WTC11 (cell line): ENCODE results near the gene EP300.
"Not testable (repeated sequence)": the region's sequence is repeated elsewhere in the genome, so short reads cannot be mapped to it uniquely, and the experiment has no call there.

Experiments
- AFF4 ChIP-seq: sonication (generic); formaldehyde crosslinking; IDR thresholded peaks from 2 replicates; pipeline ENCODE4 v1.8.1; 2023; ENCODE audit warnings: mild to moderate bottlenecking, missing genetic modification reagents, borderline replicate concordance
- CTCF ChIP-seq: fragments of 200-600 bp; IDR thresholded peaks from 2 replicates; pipeline ENCODE4 v1.8.0; 2022; ENCODE audit warnings: antibody characterized with exemption
- E2F4 ChIP-seq: sonication (generic); formaldehyde crosslinking; IDR thresholded peaks from 2 replicates; pipeline ENCODE4 v1.8.1; 2022; ENCODE audit warnings: low read depth, mild to moderate bottlenecking, moderate library complexity, missing genetic modification reagents, borderline replicate concordance
- FOXK1 ChIP-seq: sonication (generic); formaldehyde crosslinking; IDR thresholded peaks from 2 replicates; pipeline ENCODE4 v1.8.0; 2022; ENCODE audit warnings: mild to moderate bottlenecking, moderate library complexity, missing genetic modification reagents
- GRHL2 ChIP-seq: fragments of 250-450 bp; sonication (Bioruptor Pico); IDR thresholded peaks from 2 replicates; pipeline ENCODE4 v1.8.0; 2022; ENCODE audit warnings: mild to moderate bottlenecking, moderate library complexity; ENCODE audit not compliant: insufficient replicate concordance, severe bottlenecking
- NR2C2 ChIP-seq: sonication (generic); formaldehyde crosslinking; IDR thresholded peaks from 2 replicates; pipeline ENCODE4 v1.8.0; 2022; ENCODE audit warnings: mild to moderate bottlenecking, missing genetic modification reagents
- NR3C1 ChIP-seq: sonication (generic); formaldehyde crosslinking; conservative IDR thresholded peaks from 2 replicates; pipeline ENCODE4 v1.8.1; 2023; ENCODE audit warnings: low read depth, mild to moderate bottlenecking, missing genetic modification reagents
- OVOL2 ChIP-seq: fragments of 250-450 bp; sonication (Bioruptor Pico); IDR thresholded peaks from 2 replicates; pipeline ENCODE4 v1.9.0; 2021; ENCODE audit warnings: mild to moderate bottlenecking, borderline replicate concordance
- SP1 ChIP-seq: sonication (generic); formaldehyde crosslinking; conservative IDR thresholded peaks from 2 replicates; pipeline ENCODE4 v1.8.1; 2022; ENCODE audit warnings: missing genetic modification reagents
- TF ChIP-seq, protein P1 (sequence below): sonication (generic); formaldehyde crosslinking; IDR thresholded peaks from 2 replicates; pipeline ENCODE4 v1.8.1; 2022; ENCODE audit warnings: missing genetic modification reagents, borderline replicate concordance
- TF ChIP-seq, protein P2 (sequence below): sonication (generic); formaldehyde crosslinking; IDR thresholded peaks from 2 replicates; pipeline ENCODE4 v1.8.0; 2022; ENCODE audit warnings: mild to moderate bottlenecking, missing genetic modification reagents
- TF ChIP-seq, protein P3 (sequence below): fragments of 250-450 bp; sonication (Bioruptor Pico); IDR thresholded peaks from 2 replicates; pipeline ENCODE4 v1.9.0; 2021; ENCODE audit warnings: mild to moderate bottlenecking
- TF ChIP-seq, protein P4 (sequence below): sonication (generic); formaldehyde crosslinking; IDR thresholded peaks from 2 replicates; pipeline ENCODE4 v1.8.0; 2023; ENCODE audit warnings: missing genetic modification reagents, mild to moderate bottlenecking, borderline replicate concordance
- TF ChIP-seq, protein P5 (sequence below): fragments of 250-450 bp; sonication (Bioruptor Pico); conservative IDR thresholded peaks from 2 replicates; pipeline ENCODE4 v1.9.0; 2021; ENCODE audit warnings: mild to moderate bottlenecking

DNA sequence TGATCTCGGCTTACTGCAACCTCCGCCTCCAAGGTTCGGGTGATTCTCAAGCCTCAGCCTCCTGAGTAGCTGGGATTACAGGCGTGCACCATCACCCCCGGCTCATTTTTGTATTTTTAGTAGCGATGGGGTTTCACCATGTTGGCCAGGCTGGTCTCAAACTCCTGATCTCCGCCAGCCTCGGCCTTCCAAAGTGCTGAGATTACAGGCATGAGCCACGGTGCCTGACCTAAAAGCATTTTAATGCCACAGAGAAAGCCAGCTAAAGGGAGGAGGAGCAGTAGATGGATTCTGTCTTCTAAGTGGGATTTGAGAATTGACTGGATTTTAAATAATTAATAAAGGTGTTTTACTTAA, 14.6 kb downstream of the EP300 start:
- TF ChIP-seq, protein P1, sequence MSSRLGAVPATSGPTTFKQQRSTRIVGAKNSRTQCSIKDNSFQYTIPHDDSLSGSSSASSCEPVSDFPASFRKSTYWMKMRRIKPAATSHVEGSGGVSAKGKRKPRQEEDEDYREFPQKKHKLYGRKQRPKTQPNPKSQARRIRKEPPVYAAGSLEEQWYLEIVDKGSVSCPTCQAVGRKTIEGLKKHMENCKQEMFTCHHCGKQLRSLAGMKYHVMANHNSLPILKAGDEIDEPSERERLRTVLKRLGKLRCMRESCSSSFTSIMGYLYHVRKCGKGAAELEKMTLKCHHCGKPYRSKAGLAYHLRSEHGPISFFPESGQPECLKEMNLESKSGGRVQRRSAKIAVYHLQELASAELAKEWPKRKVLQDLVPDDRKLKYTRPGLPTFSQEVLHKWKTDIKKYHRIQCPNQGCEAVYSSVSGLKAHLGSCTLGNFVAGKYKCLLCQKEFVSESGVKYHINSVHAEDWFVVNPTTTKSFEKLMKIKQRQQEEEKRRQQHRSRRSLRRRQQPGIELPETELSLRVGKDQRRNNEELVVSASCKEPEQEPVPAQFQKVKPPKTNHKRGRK (CRISPR knock-in tag) = not testable (repeated sequence)
- TF ChIP-seq CTCF; E2F4; SP1 (CRISPR knock-in tag); OVOL2; GRHL2 (CRISPR knock-in tag); FOXK1 (CRISPR knock-in tag); NR2C2 (CRISPR knock-in tag); NR3C1 (CRISPR knock-in tag); AFF4: not testable (repeated sequence)
- TF ChIP-seq, protein P2, sequence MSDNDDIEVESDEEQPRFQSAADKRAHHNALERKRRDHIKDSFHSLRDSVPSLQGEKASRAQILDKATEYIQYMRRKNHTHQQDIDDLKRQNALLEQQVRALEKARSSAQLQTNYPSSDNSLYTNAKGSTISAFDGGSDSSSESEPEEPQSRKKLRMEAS = not testable (repeated sequence)
- TF ChIP-seq, protein P3, sequence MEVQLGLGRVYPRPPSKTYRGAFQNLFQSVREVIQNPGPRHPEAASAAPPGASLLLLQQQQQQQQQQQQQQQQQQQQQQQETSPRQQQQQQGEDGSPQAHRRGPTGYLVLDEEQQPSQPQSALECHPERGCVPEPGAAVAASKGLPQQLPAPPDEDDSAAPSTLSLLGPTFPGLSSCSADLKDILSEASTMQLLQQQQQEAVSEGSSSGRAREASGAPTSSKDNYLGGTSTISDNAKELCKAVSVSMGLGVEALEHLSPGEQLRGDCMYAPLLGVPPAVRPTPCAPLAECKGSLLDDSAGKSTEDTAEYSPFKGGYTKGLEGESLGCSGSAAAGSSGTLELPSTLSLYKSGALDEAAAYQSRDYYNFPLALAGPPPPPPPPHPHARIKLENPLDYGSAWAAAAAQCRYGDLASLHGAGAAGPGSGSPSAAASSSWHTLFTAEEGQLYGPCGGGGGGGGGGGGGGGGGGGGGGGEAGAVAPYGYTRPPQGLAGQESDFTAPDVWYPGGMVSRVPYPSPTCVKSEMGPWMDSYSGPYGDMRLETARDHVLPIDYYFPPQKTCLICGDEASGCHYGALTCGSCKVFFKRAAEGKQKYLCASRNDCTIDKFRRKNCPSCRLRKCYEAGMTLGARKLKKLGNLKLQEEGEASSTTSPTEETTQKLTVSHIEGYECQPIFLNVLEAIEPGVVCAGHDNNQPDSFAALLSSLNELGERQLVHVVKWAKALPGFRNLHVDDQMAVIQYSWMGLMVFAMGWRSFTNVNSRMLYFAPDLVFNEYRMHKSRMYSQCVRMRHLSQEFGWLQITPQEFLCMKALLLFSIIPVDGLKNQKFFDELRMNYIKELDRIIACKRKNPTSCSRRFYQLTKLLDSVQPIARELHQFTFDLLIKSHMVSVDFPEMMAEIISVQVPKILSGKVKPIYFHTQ (CRISPR knock-in tag) = not testable (repeated sequence)
- TF ChIP-seq, protein P4, sequence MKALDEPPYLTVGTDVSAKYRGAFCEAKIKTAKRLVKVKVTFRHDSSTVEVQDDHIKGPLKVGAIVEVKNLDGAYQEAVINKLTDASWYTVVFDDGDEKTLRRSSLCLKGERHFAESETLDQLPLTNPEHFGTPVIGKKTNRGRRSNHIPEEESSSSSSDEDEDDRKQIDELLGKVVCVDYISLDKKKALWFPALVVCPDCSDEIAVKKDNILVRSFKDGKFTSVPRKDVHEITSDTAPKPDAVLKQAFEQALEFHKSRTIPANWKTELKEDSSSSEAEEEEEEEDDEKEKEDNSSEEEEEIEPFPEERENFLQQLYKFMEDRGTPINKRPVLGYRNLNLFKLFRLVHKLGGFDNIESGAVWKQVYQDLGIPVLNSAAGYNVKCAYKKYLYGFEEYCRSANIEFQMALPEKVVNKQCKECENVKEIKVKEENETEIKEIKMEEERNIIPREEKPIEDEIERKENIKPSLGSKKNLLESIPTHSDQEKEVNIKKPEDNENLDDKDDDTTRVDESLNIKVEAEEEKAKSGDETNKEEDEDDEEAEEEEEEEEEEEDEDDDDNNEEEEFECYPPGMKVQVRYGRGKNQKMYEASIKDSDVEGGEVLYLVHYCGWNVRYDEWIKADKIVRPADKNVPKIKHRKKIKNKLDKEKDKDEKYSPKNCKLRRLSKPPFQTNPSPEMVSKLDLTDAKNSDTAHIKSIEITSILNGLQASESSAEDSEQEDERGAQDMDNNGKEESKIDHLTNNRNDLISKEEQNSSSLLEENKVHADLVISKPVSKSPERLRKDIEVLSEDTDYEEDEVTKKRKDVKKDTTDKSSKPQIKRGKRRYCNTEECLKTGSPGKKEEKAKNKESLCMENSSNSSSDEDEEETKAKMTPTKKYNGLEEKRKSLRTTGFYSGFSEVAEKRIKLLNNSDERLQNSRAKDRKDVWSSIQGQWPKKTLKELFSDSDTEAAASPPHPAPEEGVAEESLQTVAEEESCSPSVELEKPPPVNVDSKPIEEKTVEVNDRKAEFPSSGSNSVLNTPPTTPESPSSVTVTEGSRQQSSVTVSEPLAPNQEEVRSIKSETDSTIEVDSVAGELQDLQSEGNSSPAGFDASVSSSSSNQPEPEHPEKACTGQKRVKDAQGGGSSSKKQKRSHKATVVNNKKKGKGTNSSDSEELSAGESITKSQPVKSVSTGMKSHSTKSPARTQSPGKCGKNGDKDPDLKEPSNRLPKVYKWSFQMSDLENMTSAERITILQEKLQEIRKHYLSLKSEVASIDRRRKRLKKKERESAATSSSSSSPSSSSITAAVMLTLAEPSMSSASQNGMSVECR (CRISPR knock-in tag) = not testable (repeated sequence)
- TF ChIP-seq, protein P5, sequence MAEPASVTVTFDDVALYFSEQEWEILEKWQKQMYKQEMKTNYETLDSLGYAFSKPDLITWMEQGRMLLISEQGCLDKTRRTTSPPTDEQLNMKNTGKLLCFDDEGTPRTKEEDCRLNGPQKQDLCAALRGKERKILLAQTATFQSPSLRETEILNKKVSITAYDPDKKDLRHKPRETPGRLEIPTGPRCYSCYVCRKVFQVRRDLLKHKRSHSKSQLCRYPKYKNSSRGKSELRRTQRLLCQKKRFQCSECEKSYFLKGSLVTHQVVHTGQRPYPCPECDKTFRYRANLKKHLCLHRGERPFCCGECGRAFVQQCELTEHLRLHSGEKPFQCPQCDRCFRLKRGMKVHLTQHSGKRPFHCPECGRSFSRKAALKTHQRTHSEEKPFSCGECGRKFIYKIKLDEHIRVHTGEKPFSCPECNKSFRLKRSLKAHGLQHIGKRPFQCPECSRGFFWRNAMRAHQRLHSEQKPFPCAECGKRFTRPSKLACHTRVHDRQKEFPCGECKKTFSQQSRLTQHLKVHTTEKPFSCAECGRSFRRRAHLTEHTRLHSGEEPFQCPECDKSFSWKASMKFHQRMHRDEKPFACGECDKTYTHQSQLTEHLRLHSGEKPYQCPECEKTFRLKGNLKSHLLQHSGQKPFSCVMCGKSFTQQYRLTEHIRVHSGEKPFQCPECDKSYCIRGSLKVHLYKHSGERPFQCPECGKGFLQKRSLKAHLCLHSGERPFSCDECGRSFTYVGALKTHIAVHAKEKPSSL (CRISPR knock-in tag) = not testable (repeated sequence)
